GM18861 (cell line): ENCODE data around the gene NAV2.

ENCODE experiments used
- ATAC-seq: cut with Tn5 transposase; IDR thresholded peaks from one replicate; pipeline ENCODE4 v1.9.1; 2021; ENCODE audit not compliant: unreplicated experiment

Gene NAV2, protein sequence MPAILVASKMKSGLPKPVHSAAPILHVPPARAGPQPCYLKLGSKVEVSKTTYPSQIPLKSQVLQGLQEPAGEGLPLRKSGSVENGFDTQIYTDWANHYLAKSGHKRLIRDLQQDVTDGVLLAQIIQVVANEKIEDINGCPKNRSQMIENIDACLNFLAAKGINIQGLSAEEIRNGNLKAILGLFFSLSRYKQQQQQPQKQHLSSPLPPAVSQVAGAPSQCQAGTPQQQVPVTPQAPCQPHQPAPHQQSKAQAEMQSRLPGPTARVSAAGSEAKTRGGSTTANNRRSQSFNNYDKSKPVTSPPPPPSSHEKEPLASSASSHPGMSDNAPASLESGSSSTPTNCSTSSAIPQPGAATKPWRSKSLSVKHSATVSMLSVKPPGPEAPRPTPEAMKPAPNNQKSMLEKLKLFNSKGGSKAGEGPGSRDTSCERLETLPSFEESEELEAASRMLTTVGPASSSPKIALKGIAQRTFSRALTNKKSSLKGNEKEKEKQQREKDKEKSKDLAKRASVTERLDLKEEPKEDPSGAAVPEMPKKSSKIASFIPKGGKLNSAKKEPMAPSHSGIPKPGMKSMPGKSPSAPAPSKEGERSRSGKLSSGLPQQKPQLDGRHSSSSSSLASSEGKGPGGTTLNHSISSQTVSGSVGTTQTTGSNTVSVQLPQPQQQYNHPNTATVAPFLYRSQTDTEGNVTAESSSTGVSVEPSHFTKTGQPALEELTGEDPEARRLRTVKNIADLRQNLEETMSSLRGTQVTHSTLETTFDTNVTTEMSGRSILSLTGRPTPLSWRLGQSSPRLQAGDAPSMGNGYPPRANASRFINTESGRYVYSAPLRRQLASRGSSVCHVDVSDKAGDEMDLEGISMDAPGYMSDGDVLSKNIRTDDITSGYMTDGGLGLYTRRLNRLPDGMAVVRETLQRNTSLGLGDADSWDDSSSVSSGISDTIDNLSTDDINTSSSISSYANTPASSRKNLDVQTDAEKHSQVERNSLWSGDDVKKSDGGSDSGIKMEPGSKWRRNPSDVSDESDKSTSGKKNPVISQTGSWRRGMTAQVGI (N-terminal part only)

GRCh38 chr11:19712281-19713195, at the start of gene NAV2:
Gene NAV2, plus strand, starts transcription at chr11:19712837. Its CDS starts 859 bp downstream, at chr11:19713696.
- ATAC-seq: peak; percentile 98

GRCh38 chr11:19663206-19663605, 49.4 kb upstream of the NAV2 start:
- ATAC-seq: no peak

DNA sequence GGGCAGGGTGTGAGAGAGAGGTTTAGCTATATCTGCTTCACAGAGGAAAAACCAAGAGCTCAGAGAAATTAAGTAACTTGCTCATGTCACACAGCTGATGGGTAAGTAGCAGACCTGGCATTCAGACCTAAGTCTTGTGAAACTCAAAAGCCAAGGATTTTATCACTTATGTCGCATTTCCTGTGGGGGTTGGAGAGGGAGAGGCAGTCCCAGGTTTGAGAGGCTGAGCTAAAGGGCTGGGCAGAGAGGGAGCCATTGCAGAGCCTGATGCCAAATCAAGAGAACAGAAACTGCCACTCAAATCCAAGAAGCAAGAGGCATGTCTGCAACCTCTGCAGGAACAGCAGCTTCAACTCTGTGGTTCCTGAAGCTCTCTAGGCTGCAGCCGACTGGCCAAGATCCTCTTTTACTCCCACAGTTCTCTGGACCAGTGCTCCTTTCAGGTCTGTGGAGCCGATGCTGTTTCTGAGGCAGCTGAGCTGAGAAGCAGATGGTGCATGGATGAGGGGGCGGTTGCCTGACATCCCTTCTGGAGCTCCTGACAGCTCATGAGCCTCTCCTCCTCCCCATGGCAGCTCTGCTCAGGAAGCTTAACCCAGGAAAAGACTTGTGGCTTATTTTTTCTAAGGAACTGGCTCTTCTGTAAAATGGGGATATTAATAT, 47.6 kb upstream of the NAV2 start:
- no peak for ATAC-seq

- ATAC-seq: no peak
Measured at GRCh38 chr11:19666951-19667350, 45.7 kb upstream of the NAV2 start.

- no peak for ATAC-seq
Measured at GRCh38 chr11:19669511-19669910, 43.1 kb upstream of the NAV2 start.

GRCh38 chr11:19670030-19670791, 42.4 kb upstream of the NAV2 start:
- ATAC-seq: no peak

DNA sequence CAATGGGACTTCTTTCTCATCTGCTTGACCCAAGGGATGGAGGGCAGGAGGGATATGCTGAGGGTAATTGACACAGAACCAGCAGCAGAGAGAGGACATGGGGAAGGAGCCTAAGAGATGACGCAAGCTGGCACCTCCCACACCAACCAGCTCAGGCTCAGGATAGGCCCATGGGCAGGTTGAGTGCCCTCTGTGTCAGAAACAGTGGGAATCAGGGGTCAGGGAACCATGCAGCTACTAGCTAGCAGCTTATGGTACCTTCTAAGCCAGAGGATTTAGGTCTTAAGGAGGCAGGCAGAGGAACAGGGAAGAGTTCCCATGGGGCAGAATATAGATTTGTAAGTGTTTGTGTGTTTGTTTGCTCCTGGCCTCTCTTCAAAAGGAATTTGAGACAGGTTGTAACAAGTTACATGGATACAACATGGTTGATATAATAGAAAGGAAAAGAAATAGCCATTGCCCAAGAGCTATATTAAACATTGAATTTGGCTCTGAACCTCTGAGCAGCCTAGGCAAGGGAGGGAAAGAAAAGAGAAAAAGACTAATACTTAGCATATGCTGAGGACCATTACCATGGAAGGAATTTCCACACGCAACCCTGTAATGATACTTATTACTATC, 39.9 kb upstream of the NAV2 start:
- ATAC-seq: no peak

- ATAC-seq: no peak
Measured at GRCh38 chr11:19673924-19674729, 38.5 kb upstream of the NAV2 start.

GRCh38 chr11:19674836-19675235, 37.8 kb upstream of the NAV2 start:
- ATAC-seq: no peak

DNA sequence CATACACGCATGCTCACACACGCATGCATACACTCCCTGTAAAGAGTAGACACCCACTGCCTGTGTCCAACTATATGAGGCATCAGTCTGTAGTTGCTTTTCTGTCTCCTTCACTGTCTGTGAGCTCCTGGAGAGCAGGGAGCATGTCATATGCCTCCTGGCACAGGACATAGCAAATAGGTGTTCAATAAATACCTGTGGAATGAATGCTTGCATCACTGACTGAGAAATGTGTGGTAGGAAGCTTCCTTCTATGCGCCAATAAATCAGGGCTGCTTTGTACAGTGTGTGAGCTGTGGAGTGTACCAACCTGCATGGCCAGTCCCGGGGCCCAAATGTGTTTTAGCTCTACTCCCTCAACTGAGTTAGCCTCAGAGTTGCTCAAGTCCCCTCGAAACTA, 37.2 kb upstream of the NAV2 start:
- ATAC-seq: no peak

DNA sequence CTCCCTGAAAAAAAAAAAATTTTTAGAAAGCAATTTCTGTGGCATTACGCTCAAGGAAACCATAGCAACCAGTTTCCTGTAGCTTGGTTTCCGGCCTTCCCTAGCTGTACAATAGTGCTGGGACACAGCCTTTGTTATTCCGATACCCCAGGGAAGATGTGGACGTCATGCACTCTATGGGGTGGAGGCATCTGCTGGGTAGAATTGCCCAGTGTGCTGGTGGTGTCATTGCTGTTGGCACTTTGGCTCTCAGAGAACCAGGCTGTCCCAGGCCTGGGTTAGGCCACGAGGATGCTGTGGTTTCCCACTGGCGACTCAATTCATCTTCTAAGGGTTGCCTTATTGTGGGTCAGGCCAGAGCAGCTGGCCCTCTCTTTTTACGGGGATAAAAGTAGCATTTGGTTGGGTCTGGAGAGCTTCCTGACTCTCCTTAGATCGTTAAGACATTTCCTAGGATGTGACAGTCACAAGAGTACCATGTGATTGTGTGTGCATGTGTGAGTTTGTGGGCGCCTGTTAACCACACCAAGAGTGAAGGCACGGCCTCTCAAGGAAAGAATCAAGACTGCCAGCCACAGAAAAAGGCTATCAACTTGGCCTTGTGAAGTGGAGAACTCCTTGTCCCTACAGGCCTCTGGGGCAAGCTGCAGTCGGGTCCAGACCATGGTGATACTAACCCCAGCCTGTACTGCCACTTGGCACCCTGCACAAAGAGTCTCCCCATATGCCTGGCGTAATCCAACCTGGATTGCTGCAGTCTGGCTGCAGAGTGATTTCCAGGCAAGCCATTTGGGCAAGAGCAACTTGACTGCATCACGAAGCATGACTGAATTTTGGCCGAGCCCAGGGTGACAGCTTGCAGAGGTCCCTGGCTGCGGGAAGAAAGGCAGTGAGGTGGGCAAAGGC, 35.9 kb upstream of the NAV2 start:
- ATAC-seq: no peak

DNA sequence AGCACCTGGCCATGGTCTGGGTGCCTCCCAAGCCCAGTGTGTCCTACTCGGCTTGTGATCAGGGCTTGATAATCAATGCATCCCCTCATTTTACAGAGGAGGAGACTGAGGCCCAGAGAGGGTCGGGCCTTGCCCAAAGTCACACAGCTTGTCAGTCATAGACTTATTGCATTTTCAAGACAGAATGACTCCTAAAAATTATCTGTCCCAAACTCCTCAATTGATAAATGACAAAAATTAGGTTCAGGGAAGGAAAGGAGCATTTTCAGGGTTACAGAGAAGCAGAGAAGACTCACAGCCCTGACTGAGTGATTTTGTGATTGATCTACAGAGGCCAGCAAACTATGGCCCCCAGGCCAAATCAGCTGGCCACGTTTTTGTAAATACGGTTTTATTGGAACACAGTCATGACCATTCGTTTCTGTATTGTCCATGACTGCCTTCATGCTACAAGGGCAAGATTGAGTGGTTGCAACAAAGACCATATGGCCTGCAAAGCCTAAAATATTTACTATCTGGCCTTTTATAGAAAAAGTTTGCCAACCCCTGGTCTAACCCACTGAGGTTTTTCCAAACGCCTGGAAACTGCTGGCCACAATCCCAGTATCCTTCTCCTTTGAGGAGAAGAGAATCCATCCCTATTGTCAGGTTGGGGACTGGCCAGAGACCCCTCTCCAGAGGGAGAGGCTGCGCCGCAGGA, 35.1 kb upstream of the NAV2 start:
- no peak for ATAC-seq

DNA sequence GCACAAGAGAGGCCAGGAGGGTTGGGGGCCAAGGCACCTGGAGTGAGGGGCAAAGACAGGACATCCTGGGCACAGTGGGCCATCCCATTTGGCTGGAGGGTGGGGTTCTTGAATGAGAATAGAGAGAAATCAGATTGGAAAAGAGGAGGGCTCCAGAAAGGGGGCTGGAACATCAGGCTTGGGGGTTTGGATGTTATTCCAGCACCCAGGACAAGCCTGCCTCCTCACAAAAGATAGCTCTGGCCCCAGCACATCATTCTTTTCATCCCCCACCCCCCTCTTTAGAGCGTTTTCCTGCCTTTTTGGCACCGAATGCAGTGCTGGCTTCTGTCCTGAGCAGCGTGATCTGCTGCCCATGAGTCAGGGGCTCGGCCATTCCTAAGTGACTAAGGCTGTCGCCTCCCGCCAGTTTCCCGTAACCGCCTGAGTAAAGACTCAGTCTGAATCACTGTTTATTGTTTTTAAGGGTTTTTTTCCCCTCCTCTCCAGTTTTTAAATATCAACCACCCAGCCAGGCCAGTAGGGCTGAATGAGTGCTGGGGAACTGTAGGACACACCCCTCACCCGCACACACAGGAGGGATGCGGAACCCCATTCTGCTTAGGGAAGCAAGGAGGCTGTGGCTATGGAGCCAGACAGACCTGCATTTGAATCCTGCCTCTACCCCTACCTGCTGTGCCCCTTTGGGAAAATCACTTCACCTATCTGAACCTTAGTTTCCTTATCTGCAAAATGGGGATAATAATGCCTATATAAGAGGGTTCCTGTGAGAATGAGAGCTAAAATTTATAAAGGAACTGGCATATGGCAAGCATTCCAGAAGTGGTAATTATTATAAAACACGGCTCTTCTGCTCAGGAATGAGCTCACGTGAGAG, 32.4 kb upstream of the NAV2 start:
- no peak for ATAC-seq

DNA sequence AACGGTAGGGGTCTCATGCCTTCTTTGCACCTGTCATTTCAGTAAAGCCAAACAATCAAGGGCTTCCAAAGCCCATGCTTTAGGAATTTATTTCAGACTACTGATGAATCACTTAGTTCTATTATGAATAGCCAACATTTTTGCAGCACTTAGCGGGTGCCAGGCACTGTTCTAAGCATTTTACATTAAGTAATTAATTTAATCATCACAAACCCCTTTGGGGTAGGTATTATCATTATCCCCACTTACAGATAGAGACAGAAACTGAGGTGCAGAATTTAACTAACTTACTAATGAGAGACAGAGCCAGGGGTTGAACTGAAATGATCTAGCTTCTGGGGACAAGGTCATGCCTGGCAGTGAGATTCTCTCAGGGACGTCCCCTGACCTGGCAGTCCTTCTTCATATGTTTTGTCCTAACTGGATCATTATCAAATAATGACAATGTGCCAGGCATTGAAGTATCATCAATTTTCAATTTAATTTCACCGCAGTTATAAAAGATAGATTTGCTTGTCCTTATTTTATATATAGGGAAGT, 31.7 kb upstream of the NAV2 start:
- ATAC-seq: no peak

DNA sequence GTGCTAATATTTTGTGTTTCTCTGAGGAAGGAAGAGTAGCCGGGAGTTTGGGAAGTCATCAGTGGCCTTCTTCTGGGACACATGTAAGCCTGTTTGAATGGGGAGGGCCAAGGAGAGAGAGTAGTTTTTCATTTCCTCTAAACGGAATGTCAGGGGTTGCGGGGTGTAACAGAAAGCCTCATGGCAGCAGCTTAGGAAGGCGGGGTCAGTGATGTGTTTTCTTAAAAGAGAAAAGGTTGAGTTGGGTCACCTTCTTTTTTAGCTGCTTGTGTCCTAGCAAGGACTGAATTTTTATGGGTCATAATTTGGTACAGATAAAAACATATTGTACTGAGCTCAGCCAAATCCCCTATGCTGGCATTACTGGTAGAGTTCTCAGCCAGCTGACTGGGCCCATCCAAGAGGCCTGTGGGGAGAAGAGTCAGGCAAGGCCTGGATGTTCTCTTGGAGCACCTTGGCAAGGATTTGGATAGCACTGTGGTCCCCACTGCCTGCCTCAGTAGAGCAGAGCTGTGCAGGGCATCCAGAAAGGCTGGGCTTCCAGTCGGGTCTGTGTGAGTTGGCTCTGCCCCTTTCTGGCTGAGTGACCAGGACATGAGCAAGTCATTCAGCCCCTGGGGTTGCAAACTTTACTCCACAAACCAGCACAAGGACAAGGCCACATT, 29.4 kb upstream of the NAV2 start:
- ATAC-seq: no peak
